Fibroblast of the aortic adventitia (primary cell): Measurements from ENCODE around the gene KEAP1. TPM values are rescaled to one million over a fixed set of nuclear protein-coding genes. Genes with fewer than 3 reads are reported as not detected.

Source experiments
- DNase-seq: peaks from one replicate; pipeline ENCODE4 v3.0.0-alpha.2; 2010; ENCODE audit warnings: low read depth
- H3K4me3 ChIP-seq: 2 replicates; pipeline ENCODE4 v1.5.1; 2011; ENCODE audit warnings: low read depth, mild to moderate bottlenecking, control low read depth, low read length, moderate library complexity
- CTCF ChIP-seq: IDR thresholded peaks from 2 replicates; pipeline ENCODE4 v1.5.1; 2011; ENCODE audit warnings: mild to moderate bottlenecking, low read length, control low read depth, inconsistent platforms; ENCODE audit not compliant: insufficient read depth
- total RNA-seq: library from RNA; depleted of rRNA; stranded (reverse); fragments of >200 nt; gene quantifications from 2 replicates; pipeline ENCODE4 v1.2.3, GENCODE V29; 2012; ENCODE audit warnings: low replicate concordance

The KEAP1 gene
- total RNA-seq, 1 donor, result 62.5 TPM

- no peak overlapping the region for H3K4me3 ChIP-seq
- TF ChIP-seq CTCF, result no peak
- no peak for DNase-seq
Measured at GRCh38 chr19:10508036-10508435, 4.9 kb upstream of the KEAP1 start.

- H3K4me3 ChIP-seq, result no peak overlapping the region
- TF ChIP-seq CTCF, result peak; percentile 89
- DNase-seq, result peak; percentile 75
Measured at GRCh38 chr19:10505583-10506229, 2.5 kb upstream of the KEAP1 start.

- no peak for TF ChIP-seq CTCF
- peak overlapping the region; percentile 92 for H3K4me3 ChIP-seq
- DNase-seq, result peak; percentile 83
Measured at GRCh38 chr19:10502524-10503001, 593 bp downstream of the KEAP1 start.

DNA sequence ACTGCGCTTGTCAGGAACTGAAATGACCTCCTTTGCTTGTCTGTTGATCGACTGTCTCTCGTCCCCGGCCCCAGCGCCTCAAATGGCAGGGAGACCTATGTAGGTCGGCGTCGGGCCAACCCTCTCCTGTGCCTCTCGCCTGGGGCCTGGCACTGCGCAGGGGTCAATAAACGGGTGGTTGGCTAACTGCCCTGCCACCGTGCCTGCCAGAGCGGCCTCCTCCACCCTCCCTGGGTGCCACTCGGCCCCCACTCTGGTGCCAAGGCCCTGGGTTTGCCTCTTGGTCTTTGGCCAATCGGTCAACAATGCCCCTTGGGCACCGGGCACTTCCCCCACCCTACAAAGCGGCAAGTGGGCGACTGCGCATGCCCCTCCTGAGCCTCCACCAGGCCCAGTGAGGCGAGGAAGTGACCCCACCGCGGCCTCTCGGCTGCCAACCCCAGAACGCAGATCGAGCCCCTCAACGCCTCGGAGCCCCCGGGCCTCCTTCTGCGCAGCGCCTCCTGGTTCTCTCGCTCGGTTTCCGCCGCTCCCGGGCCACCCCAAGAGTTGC, 1.1 kb downstream of the KEAP1 start:
- DNase-seq, result peak; percentile 47
- peak overlapping the region; percentile 92 for H3K4me3 ChIP-seq
- no peak for TF ChIP-seq CTCF

DNA sequence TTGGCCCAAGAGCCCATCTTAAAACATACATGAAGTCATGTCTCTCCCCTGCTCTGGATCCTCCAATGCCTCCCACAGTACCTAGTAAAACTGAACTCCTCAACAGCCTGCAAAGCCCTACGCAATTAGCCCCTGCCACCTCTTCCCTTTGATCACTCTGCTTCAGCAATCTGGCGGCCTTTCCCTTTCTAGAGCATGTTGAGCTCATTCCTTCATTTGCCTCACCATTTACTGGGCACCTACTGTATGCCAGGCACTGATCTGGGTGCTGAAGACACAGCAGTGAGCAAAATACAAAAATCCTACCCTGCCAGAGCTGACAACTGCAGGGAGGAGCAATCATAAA, 2.9 kb downstream of the KEAP1 start:
- no peak for DNase-seq
- no peak for TF ChIP-seq CTCF
- H3K4me3 ChIP-seq, result no peak overlapping the region

- TF ChIP-seq CTCF, result no peak
- no peak for DNase-seq
- H3K4me3 ChIP-seq, result no peak overlapping the region
Measured at GRCh38 chr19:10499550-10500246, 3.5 kb downstream of the KEAP1 start.
